PC-3 (cell line): ENCODE measurements around the gene VSIG2.

Source experiments
- EZH2 ChIP-seq: fragments of 300-600 bp; sonication (generic); IDR thresholded peaks from one replicate; pipeline ENCODE4 v1.6.1; 2017; ENCODE audit warnings: antibody characterized with exemption, mild to moderate bottlenecking, low read length; ENCODE audit not compliant: unreplicated experiment
- TF ChIP-seq, protein P1 (sequence below): fragments of 300-600 bp; sonication (generic); conservative IDR thresholded peaks from 2 replicates; pipeline ENCODE4 v1.5.1; 2017; ENCODE audit warnings: antibody characterized with exemption, low read depth, mild to moderate bottlenecking, low read length

DNA sequence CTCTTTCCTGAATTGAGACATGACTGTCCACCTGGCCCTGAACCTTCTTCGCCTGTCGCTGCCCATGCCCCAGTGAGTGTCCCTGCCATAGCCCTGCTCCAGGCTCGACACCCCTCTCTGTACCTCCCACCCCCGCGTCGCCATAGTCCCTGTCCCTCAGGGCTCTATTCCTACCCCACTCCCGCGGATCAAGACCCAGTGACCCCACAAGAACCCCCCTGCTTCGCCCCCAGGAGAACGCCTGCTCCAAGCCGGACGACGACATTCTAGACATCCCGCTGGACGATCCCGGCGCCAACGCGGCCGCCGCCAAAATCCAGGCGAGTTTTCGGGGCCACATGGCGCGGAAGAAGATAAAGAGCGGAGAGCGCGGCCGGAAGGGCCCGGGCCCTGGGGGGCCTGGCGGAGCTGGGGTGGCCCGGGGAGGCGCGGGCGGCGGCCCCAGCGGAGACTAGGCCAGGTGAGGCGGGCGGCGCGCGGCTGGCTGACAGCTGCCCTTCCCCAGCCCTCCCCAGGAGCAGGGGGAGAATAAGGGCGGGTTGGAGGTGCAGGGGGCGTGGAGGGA, 6.7 kb downstream of the VSIG2 start:
- TF ChIP-seq, protein P1, sequence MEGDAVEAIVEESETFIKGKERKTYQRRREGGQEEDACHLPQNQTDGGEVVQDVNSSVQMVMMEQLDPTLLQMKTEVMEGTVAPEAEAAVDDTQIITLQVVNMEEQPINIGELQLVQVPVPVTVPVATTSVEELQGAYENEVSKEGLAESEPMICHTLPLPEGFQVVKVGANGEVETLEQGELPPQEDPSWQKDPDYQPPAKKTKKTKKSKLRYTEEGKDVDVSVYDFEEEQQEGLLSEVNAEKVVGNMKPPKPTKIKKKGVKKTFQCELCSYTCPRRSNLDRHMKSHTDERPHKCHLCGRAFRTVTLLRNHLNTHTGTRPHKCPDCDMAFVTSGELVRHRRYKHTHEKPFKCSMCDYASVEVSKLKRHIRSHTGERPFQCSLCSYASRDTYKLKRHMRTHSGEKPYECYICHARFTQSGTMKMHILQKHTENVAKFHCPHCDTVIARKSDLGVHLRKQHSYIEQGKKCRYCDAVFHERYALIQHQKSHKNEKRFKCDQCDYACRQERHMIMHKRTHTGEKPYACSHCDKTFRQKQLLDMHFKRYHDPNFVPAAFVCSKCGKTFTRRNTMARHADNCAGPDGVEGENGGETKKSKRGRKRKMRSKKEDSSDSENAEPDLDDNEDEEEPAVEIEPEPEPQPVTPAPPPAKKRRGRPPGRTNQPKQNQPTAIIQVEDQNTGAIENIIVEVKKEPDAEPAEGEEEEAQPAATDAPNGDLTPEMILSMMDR, result no peak
- TF ChIP-seq EZH2, result no peak
